Activated B cell treated with CpG ODN at 0.5 μM for 24 hours (primary cell): Measurements from ENCODE around the gene KCTD14. TPM values are rescaled to one million over a fixed set of nuclear protein-coding genes. Genes with fewer than 3 reads are reported as not detected.
"Not testable (repeated sequence)": the region's sequence is repeated elsewhere in the genome, so short reads cannot be mapped to it uniquely, and the experiment has no call there.

Experiments
- ATAC-seq: fragments of 200-7000 bp; cut with Tn5 transposase; one replicate; pipeline ENCODE4 v1.10.0; 2021; ENCODE audit warnings: low read depth, mild to moderate bottlenecking, moderate library complexity
- CTCF ChIA-PET: fragments of 350-600 bp; sonication (Branson Sonifier 250); formaldehyde crosslinking; loops from one replicate; lab custom pipeline; 2021; ENCODE audit warnings: antibody characterized with exemption; lab: Charles Lee
- POLR2A ChIA-PET: fragments of 350-600 bp; sonication (Branson Sonifier 250); formaldehyde crosslinking; loops from one replicate; lab custom pipeline; 2021; ENCODE audit warnings: antibody characterized with exemption; lab: Charles Lee
- DNase-seq: peaks from one replicate; pipeline ENCODE4 v3.0.0; 2022
- H3K27ac Mint-ChIP-seq: one replicate; pipeline ENCODE4 v1.8.0; 2020; ENCODE audit warnings: mixed read lengths
- H3K27me3 Mint-ChIP-seq: one replicate; pipeline ENCODE4 v1.8.0; 2021; ENCODE audit warnings: mixed read lengths
- H3K36me3 Mint-ChIP-seq: one replicate; pipeline ENCODE4 v1.8.0; 2021; ENCODE audit warnings: low read depth, mixed read lengths
- H3K4me1 Mint-ChIP-seq: one replicate; pipeline ENCODE4 v1.8.0; 2021; ENCODE audit warnings: mixed read lengths
- H3K4me3 Mint-ChIP-seq: one replicate; pipeline ENCODE4 v1.8.0; 2020; ENCODE audit warnings: mild to moderate bottlenecking, mixed read lengths
- H3K9me3 Mint-ChIP-seq: one replicate; pipeline ENCODE4 v1.8.0; 2020; ENCODE audit warnings: mixed read lengths
- CTCF ChIP-seq: fragments of 200-600 bp; IDR thresholded peaks from one replicate; pipeline ENCODE4 v1.8.0; 2022; ENCODE audit warnings: antibody characterized with exemption, mild to moderate bottlenecking
- intact Hi-C: fragments of 100-400 bp; cut with micrococcal nuclease; formaldehyde crosslinking; loops from one replicate; pipeline ENCODE4 v1.15.1; 2024
- total RNA-seq: library from RNA; stranded (reverse); gene quantifications from 2 replicates; pipeline ENCODE4 v1.2.3, GENCODE V29; 2022

The KCTD14 gene
- total RNA-seq, 1 donor from 2014 or later = 0.22 TPM

- POLR2A ChIA-PET = no interaction called here
- no peak overlapping the region for H3K4me3 Mint-ChIP-seq
- H3K4me1 Mint-ChIP-seq = no peaks in the 10 kb centered on the region
- intact Hi-C loops = no loop called here
- TF ChIP-seq CTCF = no peak
- ATAC-seq (no peak), DNase-seq (no peak)
- no peaks in the 10 kb centered on the region for H3K9me3 Mint-ChIP-seq
- CTCF ChIA-PET = no interaction called here
- no peaks in the 10 kb centered on the region for H3K36me3 Mint-ChIP-seq
- H3K27ac Mint-ChIP-seq = no peak overlapping the region
- H3K27me3 Mint-ChIP-seq = peaks cover 5% of the 10 kb centered on the region
These were observed 7.2 kb downstream of the KCTD14 start for GRCh38 chr11:78015878-78016277.

GRCh38 chr11:78014937-78015520 is 8.0 kb downstream of the KCTD14 start:
- H3K27me3 Mint-ChIP-seq, H3K4me3 Mint-ChIP-seq, H3K9me3 Mint-ChIP-seq, H3K36me3 Mint-ChIP-seq, intact Hi-C loops, POLR2A ChIA-PET, H3K27ac Mint-ChIP-seq, DNase-seq, H3K4me1 Mint-ChIP-seq, ATAC-seq, CTCF ChIA-PET: not testable (repeated sequence)

- no peak for DNase-seq
- ChIA-PET CTCF (no interaction called here), POLR2A (no interaction called here)
- ATAC-seq = no peak
- H3K36me3 Mint-ChIP-seq = no peaks in the 10 kb centered on the region
- no peak overlapping the region for H3K4me3 Mint-ChIP-seq
- intact Hi-C loops = no loop called here
- no peaks in the 10 kb centered on the region for H3K4me1 Mint-ChIP-seq
- H3K27ac Mint-ChIP-seq = no peak overlapping the region
- H3K9me3 Mint-ChIP-seq = no peaks in the 10 kb centered on the region
- TF ChIP-seq CTCF = no peak
- peaks cover 3% of the 10 kb centered on the region for H3K27me3 Mint-ChIP-seq
These were observed 11.8 kb downstream of the KCTD14 start for GRCh38 chr11:78011301-78011700.

- Mint-ChIP-seq H3K27ac (no peak overlapping the region), H3K4me1 (no peaks in the 10 kb centered on the region), H3K9me3 (no peaks in the 10 kb centered on the region), H3K27me3 (peaks cover 6% of the 10 kb centered on the region), H3K36me3 (no peaks in the 10 kb centered on the region), H3K4me3 (no peak overlapping the region)
- no peak for ATAC-seq
- no peak for TF ChIP-seq CTCF
- ChIA-PET POLR2A (no interaction called here), CTCF (no interaction called here)
- no peak for DNase-seq
- intact Hi-C loops = no loop called here
These were observed 12.3 kb downstream of the KCTD14 start for GRCh38 chr11:78010755-78011154.

- no peak for ATAC-seq
- H3K9me3 Mint-ChIP-seq = no peaks in the 10 kb centered on the region
- POLR2A ChIA-PET = no interaction called here
- peaks cover 6% of the 10 kb centered on the region for H3K27me3 Mint-ChIP-seq
- CTCF ChIA-PET = interaction anchor here (0.8 kb wide), 1 partner anchor 35 kb away, joined by 3 read pairs; no protein-coding TSS in a partner anchor
- no peaks in the 10 kb centered on the region for H3K4me1 Mint-ChIP-seq
- no peak for TF ChIP-seq CTCF
- no peak for DNase-seq
- H3K36me3 Mint-ChIP-seq = no peaks in the 10 kb centered on the region
- no peak overlapping the region for H3K4me3 Mint-ChIP-seq
- intact Hi-C loops = no loop called here
- H3K27ac Mint-ChIP-seq = no peak overlapping the region
These were observed 12.8 kb downstream of the KCTD14 start for GRCh38 chr11:78010304-78010703.

GRCh38 chr11:78009062-78009461 is 14.0 kb downstream of the KCTD14 start:
- TF ChIP-seq CTCF = no peak
- no peak overlapping the region for H3K27ac Mint-ChIP-seq
- H3K9me3 Mint-ChIP-seq = no peaks in the 10 kb centered on the region
- intact Hi-C loops = no loop called here
- H3K36me3 Mint-ChIP-seq = no peaks in the 10 kb centered on the region
- H3K4me3 Mint-ChIP-seq = no peak overlapping the region
- CTCF ChIA-PET = no interaction called here
- POLR2A ChIA-PET = no interaction called here
- DNase-seq (no peak), ATAC-seq (no peak)
- H3K4me1 Mint-ChIP-seq = no peaks in the 10 kb centered on the region
- H3K27me3 Mint-ChIP-seq = peaks cover 5% of the 10 kb centered on the region
